Heart left ventricle (tissue), 13 donors: ENCODE results near the gene MAPK14.

Experiments used
- POLR2A ChIP-seq, 2 donors: fragments of 450-650 bp; IDR thresholded peaks; one replicate each; pipeline ENCODE4 v1.6.1; 2017; ENCODE audit warnings: antibody characterized with exemption in 2 of 2, mild to moderate bottlenecking in 2 of 2, moderate library complexity in 2 of 2
- TF ChIP-seq, protein P1 (sequence below), 12 donors: fragments of 200-600 bp; sonication (generic) in 4 of 12; IDR thresholded peaks; one replicate each; pipeline versions ENCODE4 v1.5.0 to v1.8.0; 2018 to 2022; ENCODE audit warnings: antibody characterized with exemption in 12 of 12, mild to moderate bottlenecking in 5 of 12
- donor health status: ischemic (EF 13 %, LVEDD 7.1; RV severe dilation, severe dysfunction).
- donor health status: DM: no; HTN: yes; CAD: no.
- donor health status: DM: no; HTN: no; CAD: no.
- donor health status: ischemic (EF 25% LVEDD 6.9; RV normal size, moderate dysfunction).
- donor health status: ischemic (EF 25% LVEDD 5.7; RV mildly dilated, moderate dysfunction).
- donor health status: ischemic (EF 35%, LVEDD 5.7; RV mildly dilated, moderate dysfunction).
- donor health status: nonischemic (EF 11% LVEDD 7.7; RV severe dilation, severe dysfunction).
- donor health status: DM: yes; HTN: yes; CAD: no.
- donor health status: PGD.
- donor health status: ischemic (EF 29% LVEDD 5.4; RV normal size, mild dysfunction).
- donor health status: nonischemic (EF 23%, LVEDD 6.1; RV moderate dilation, normal function).

DNA sequence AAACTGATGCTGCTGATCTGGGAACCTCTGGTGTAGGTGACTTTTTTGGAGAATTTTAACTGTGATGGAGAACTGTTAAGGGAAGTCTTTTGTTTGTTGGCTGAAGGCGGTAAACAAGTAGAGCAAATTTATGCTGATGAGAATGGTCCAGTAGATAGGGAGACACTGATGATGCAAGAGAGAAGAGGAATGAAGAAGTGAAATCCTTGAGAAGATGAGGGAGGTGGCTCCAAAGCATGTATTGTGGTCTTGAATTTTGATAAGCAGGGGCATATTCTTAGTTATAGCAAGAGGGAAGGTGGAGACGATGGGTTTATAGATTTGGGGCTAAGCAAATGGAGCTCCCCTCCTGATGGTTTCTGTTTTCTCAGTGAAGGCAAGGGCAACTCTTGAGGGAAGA is 22.0 kb downstream of the MAPK14 start:
- TF ChIP-seq, protein P1, sequence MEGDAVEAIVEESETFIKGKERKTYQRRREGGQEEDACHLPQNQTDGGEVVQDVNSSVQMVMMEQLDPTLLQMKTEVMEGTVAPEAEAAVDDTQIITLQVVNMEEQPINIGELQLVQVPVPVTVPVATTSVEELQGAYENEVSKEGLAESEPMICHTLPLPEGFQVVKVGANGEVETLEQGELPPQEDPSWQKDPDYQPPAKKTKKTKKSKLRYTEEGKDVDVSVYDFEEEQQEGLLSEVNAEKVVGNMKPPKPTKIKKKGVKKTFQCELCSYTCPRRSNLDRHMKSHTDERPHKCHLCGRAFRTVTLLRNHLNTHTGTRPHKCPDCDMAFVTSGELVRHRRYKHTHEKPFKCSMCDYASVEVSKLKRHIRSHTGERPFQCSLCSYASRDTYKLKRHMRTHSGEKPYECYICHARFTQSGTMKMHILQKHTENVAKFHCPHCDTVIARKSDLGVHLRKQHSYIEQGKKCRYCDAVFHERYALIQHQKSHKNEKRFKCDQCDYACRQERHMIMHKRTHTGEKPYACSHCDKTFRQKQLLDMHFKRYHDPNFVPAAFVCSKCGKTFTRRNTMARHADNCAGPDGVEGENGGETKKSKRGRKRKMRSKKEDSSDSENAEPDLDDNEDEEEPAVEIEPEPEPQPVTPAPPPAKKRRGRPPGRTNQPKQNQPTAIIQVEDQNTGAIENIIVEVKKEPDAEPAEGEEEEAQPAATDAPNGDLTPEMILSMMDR (IDR thresholded peaks at IDR 0.05) = no peak
- TF ChIP-seq POLR2A (IDR thresholded peaks at IDR 0.05) = no peak
